PC-9 (cell line): ENCODE data around the gene LXN.

Experiments used
- CTCF ChIP-seq: fragments of 200-600 bp; sonication (generic); conservative IDR thresholded peaks from 2 replicates; pipeline ENCODE4 v1.6.1; 2017; ENCODE audit warnings: mixed run types, antibody characterized with exemption, mild to moderate bottlenecking, moderate library complexity
- EZH2 ChIP-seq: fragments of 200-600 bp; sonication (generic); IDR thresholded peaks from 2 replicates; pipeline ENCODE4 v1.8.0; 2017; ENCODE audit warnings: antibody characterized with exemption, low read depth

DNA sequence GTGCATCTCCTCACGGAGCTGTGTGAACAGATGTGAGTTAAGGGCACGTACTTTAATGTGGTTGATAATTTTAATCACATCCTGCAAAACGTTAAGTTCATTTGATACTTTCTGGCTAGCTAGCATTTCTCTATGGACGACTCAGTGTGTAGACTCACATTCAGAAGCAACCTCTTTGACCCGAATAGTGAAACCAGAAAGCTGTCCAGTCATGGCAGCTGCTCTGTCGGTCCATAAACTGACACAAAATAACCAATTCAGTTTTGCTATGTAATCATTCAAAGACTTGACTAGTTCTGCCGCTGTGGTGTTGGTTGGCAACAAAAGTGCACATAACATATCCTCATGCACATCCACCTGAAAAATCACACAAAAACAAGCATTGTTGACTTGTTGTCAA is 31.8 kb downstream of the LXN start:
- TF ChIP-seq CTCF (no peak), EZH2 (no peak)
